Natural killer cell (primary cell): ENCODE results near the gene PLAGL2. TPM values are rescaled to one million over a fixed set of nuclear protein-coding genes. Genes with fewer than 3 reads are reported as not detected.

Experiments used
- ATAC-seq, 3 donors: fragments of 150-1000 bp in 2 of 3; fragments of 200-7000 bp in 1 of 3; cut with Tn5 transposase; 1 replicate in 1 of 3; 2 replicates in 2 of 3; pipeline ENCODE4 v1.10.0; 2021; ENCODE audit warnings: mild to moderate bottlenecking in 2 of 3, moderate library complexity in 2 of 3
- DNase-seq, 2 donors: peaks; one replicate each; pipeline versions ENCODE4 v3.0.0 to v3.0.0-alpha.2; 2013 to 2021; ENCODE audit warnings: mixed read lengths in 1 of 2
- H3K27ac ChIP-seq: one replicate; pipeline ENCODE4 v1.5.1; 2013; ENCODE audit warnings: mild to moderate bottlenecking, low read length
- H3K27me3 ChIP-seq: one replicate; pipeline ENCODE4 v1.6.1; 2013; ENCODE audit warnings: low read length; ENCODE audit not compliant: control insufficient read depth, insufficient read depth
- H3K36me3 ChIP-seq: one replicate; pipeline ENCODE4 v1.6.1; 2013; ENCODE audit warnings: low read length; ENCODE audit not compliant: control insufficient read depth, insufficient read depth
- H3K4me1 ChIP-seq: one replicate; pipeline ENCODE4 v1.6.1; 2013; ENCODE audit warnings: low read length; ENCODE audit not compliant: control insufficient read depth, insufficient read depth
- H3K4me3 ChIP-seq: one replicate; pipeline ENCODE4 v1.5.1; 2013; ENCODE audit warnings: low read length
- H3K9me3 ChIP-seq: one replicate; pipeline ENCODE4 v1.6.1; 2013; ENCODE audit warnings: low read length; ENCODE audit not compliant: control insufficient read depth, insufficient read depth
- H3K27ac Mint-ChIP-seq, 2 donors: one replicate each; pipeline ENCODE4 v1.8.0; 2022; ENCODE audit warnings: mild to moderate bottlenecking in 2 of 2, mixed read lengths in 2 of 2, moderate library complexity in 1 of 2
- H3K27me3 Mint-ChIP-seq, 2 donors: one replicate each; pipeline ENCODE4 v1.8.0; 2022; ENCODE audit warnings: low read depth in 2 of 2, mixed read lengths in 2 of 2
- H3K36me3 Mint-ChIP-seq: one replicate; pipeline ENCODE4 v1.8.0; 2022; ENCODE audit warnings: mixed read lengths
- H3K4me1 Mint-ChIP-seq, 2 donors: one replicate each; pipeline ENCODE4 v1.8.0; 2022; ENCODE audit warnings: mixed read lengths in 2 of 2
- H3K4me3 Mint-ChIP-seq: one replicate; pipeline ENCODE4 v1.8.0; 2022; ENCODE audit warnings: mild to moderate bottlenecking, moderate library complexity, mixed read lengths
- H3K9me3 Mint-ChIP-seq, 2 donors: one replicate each; pipeline ENCODE4 v1.8.0; 2022; ENCODE audit warnings: mixed read lengths in 2 of 2
- CTCF ChIP-seq: fragments of 200-600 bp; IDR thresholded peaks from one replicate; pipeline ENCODE4 v1.8.0; 2022; ENCODE audit warnings: antibody characterized with exemption
- WGBS: methylation state at CpG from one replicate; pipeline ENCODE4 v1.1.7; 2013; ENCODE audit warnings: missing lambda C conversion rate; ENCODE audit not compliant: insufficient coverage; 5-methylcytosine and 5-hydroxymethylcytosine counted together
- intact Hi-C: fragments of 100-400 bp; cut with micrococcal nuclease; formaldehyde crosslinking; loops from one replicate; pipeline ENCODE4 v1.14.2; 2022
- total RNA-seq, 4 donors: library from RNA; stranded (reverse); fragments of 120-200 nt in 1 of 4; gene quantifications; one replicate each; pipeline versions ENCODE4 v1.2.3 to v1.2.4, GENCODE V29; 2013 to 2022

The PLAGL2 gene
- total RNA-seq: 10 to 100 TPM; 13.5 to 16.6 (median 15.1) TPM
- total RNA-seq (2013): 3.6 TPM

- Histone ChIP-seq H3K4me1 (peaks cover 28% of the 10 kb centered on the region), H3K27ac (peak within 1 kb of the TSS; percentile 61), H3K4me3 (peak within 1 kb of the TSS; percentile 78), H3K36me3 (peaks cover 4% of the 10 kb centered on the region), H3K9me3 (no peaks in the 10 kb centered on the region), H3K27me3 (no peaks in the 10 kb centered on the region)
- intact Hi-C loops: loop anchor here (1.0 to 2.0 kb wide), 3 partner anchors 77 to 150 kb away; partner anchors contain the start of genes ASXL1 and TM9SF4
- no peak for TF ChIP-seq CTCF
- Mint-ChIP-seq H3K4me3 (peak within 1 kb of the TSS; percentile 97), H3K4me1 (peaks cover 78 to 81% of the 10 kb centered on the region in 2 donors), H3K36me3 (peaks cover 7% of the 10 kb centered on the region), H3K9me3 (no peaks in the 10 kb centered on the region), H3K27me3 (no peaks in the 10 kb centered on the region), H3K27ac (peak within 1 kb of the TSS; percentile 82 to 86)
- DNase-seq (peak; percentile 86 to 94), ATAC-seq (peak; percentile 97 to 99 (median 98))
- under 1% methylated on average over 74 of the region's 74 CpGs for WGBS
Observed at GRCh38 chr20:32207626-32208498, at the start of gene PLAGL2, which contains the start of gene POFUT1. Gene PLAGL2 (minus strand): TSS chr20:32207743. CDS start chr20:32202178, 5,565 bp downstream. Gene POFUT1 (plus strand): TSS chr20:32207880. CDS start chr20:32207942, 62 bp downstream.

GRCh38 chr20:32252189-32252588 is 44.6 kb upstream of the PLAGL2 start:
- intact Hi-C loops: no loop called here
- no peaks in the 10 kb centered on the region for H3K27me3 ChIP-seq
- no peaks in the 10 kb centered on the region for H3K4me1 Mint-ChIP-seq
- peaks cover 8% of the 10 kb centered on the region for H3K4me1 ChIP-seq
- WGBS: 54% methylated on average over 6 of the region's 6 CpGs
- no peak overlapping the region for H3K4me3 Mint-ChIP-seq
- no peaks in the 10 kb centered on the region for H3K9me3 ChIP-seq
- H3K4me3 ChIP-seq: no peak overlapping the region
- H3K36me3 Mint-ChIP-seq: no peaks in the 10 kb centered on the region
- H3K27ac Mint-ChIP-seq: no peak overlapping the region
- no peaks in the 10 kb centered on the region for H3K27me3 Mint-ChIP-seq
- DNase-seq: peak in 1 of 2 donors; percentile 55
- no peaks in the 10 kb centered on the region for H3K9me3 Mint-ChIP-seq
- no peak for ATAC-seq
- H3K36me3 ChIP-seq: no peaks in the 10 kb centered on the region
- H3K27ac ChIP-seq: no peak overlapping the region
- no peak for TF ChIP-seq CTCF

- Histone ChIP-seq H3K36me3 (no peaks in the 10 kb centered on the region), H3K9me3 (no peaks in the 10 kb centered on the region), H3K4me3 (no peak overlapping the region), H3K27ac (no peak overlapping the region), H3K4me1 (peaks cover 8% of the 10 kb centered on the region), H3K27me3 (no peaks in the 10 kb centered on the region)
- WGBS: 87% methylated on average over 3 of the region's 3 CpGs
- DNase-seq: no peak
- no peak for ATAC-seq
- no peaks in the 10 kb centered on the region for H3K36me3 Mint-ChIP-seq
- no peak overlapping the region for H3K4me3 Mint-ChIP-seq
- TF ChIP-seq CTCF: no peak
- H3K9me3 Mint-ChIP-seq: no peaks in the 10 kb centered on the region
- no peaks in the 10 kb centered on the region for H3K27me3 Mint-ChIP-seq
- no peak overlapping the region for H3K27ac Mint-ChIP-seq
- H3K4me1 Mint-ChIP-seq: no peaks in the 10 kb centered on the region
- intact Hi-C loops: no loop called here
Observed at GRCh38 chr20:32251470-32251869, 43.9 kb upstream of the PLAGL2 start.
